Fibroblast of the aortic adventitia (primary cell): ENCODE data around the gene BCL6. TPM values are rescaled to one million over a fixed set of nuclear protein-coding genes. Genes with fewer than 3 reads are reported as not detected.

Experiments
- DNase-seq: peaks from one replicate; pipeline ENCODE4 v3.0.0-alpha.2; 2010; ENCODE audit warnings: low read depth
- H3K4me3 ChIP-seq: 2 replicates; pipeline ENCODE4 v1.5.1; 2011; ENCODE audit warnings: low read depth, mild to moderate bottlenecking, control low read depth, low read length, moderate library complexity
- total RNA-seq: library from RNA; depleted of rRNA; stranded (reverse); fragments of >200 nt; gene quantifications from 2 replicates; pipeline ENCODE4 v1.2.3, GENCODE V29; 2012; ENCODE audit warnings: low replicate concordance
- TF ChIP-seq, protein P1 (sequence below): IDR thresholded peaks from 2 replicates; pipeline ENCODE4 v1.5.1; 2011; ENCODE audit warnings: mild to moderate bottlenecking, low read length, control low read depth, inconsistent platforms; ENCODE audit not compliant: insufficient read depth

BCL6 gene
- total RNA-seq, 1 donor: 24.8 TPM

DNA sequence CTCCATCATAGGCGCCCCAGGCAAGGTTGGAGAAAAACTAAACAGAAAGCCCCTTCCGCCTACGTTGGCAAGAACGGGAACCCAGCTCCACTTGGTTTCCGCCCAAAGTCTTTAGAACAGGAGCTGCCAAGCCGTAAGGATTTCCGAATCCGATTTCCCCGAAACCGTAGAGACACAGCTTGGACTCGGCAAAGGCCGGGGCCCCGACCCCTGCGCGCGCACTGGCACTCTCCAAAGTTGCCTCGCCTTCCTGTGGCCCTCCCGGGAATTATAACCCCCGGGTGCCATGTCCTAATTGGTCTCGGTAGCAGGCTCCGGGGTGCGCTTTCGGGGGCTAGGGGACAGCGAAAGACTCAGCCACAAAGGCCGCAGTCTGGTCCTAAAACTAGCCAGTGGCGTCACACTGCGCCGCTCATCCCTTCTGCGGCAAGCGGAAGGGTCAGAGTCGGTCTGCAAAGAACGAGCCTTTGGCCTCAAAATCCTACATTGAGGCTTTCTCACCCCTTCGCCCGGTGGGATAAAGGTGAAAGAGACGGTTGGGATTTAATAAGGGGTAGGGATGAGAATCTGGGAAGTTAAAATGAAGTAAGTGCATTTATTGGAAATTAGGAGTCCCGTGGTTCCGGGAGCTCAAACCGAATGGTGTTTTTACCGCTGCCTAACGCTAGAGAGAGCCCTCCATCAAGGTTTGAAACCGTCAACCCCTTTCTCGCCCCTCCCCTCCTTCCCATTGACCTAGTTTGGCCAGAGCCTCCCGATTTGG is 6.8 kb downstream of the BCL6 start:
- peak overlapping the region; percentile 76 for H3K4me3 ChIP-seq
- peak; percentile 95 for DNase-seq
- TF ChIP-seq, protein P1, sequence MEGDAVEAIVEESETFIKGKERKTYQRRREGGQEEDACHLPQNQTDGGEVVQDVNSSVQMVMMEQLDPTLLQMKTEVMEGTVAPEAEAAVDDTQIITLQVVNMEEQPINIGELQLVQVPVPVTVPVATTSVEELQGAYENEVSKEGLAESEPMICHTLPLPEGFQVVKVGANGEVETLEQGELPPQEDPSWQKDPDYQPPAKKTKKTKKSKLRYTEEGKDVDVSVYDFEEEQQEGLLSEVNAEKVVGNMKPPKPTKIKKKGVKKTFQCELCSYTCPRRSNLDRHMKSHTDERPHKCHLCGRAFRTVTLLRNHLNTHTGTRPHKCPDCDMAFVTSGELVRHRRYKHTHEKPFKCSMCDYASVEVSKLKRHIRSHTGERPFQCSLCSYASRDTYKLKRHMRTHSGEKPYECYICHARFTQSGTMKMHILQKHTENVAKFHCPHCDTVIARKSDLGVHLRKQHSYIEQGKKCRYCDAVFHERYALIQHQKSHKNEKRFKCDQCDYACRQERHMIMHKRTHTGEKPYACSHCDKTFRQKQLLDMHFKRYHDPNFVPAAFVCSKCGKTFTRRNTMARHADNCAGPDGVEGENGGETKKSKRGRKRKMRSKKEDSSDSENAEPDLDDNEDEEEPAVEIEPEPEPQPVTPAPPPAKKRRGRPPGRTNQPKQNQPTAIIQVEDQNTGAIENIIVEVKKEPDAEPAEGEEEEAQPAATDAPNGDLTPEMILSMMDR: peak; percentile 83

DNA sequence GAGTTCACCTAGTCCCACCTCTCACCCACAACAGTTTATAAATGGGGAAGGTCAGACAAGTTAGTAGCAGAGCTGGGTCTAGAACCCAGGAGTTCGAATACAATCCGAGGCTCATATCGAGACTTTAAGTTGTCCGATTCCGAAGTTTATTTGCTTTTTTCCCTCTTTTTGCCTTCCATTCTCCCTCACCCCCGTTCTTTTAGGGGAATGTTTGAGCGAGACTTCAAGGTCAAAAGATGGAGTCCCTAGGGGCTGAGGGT is 7.3 kb downstream of the BCL6 start:
- TF ChIP-seq, protein P1: no peak
- no peak for DNase-seq
- H3K4me3 ChIP-seq: peak overlapping the region; percentile 76

GRCh38 chr3:187737368-187738070 is 7.7 kb downstream of the BCL6 start:
- H3K4me3 ChIP-seq: peak overlapping the region; percentile 76
- peak; percentile 75 for DNase-seq
- TF ChIP-seq, protein P1: peak; percentile 38

- TF ChIP-seq, protein P1: no peak
Observed at GRCh38 chr3:187737006-187737367, 8.3 kb downstream of the BCL6 start.

DNA sequence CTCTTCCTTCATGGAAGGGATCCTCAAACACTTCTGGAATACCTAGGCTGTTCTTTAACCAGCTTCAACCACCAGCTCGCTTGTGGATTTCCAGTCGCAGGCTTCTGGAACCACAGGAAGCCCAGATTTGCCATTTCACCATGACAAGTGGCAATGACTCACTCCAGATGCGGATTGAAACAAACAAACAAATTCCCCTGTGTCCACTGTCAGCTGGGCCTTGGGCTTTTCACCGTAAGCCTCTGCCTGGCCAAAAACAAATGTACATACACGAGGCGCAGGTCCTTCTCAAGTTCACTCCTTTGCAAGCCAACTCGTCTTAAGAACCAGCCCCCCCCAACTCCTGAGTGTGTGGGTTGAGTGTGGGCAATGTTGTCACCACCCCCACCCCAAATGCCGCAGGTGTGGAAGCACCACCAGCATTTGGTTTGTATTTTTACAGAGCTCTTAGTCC is 8.8 kb downstream of the BCL6 start:
- TF ChIP-seq, protein P1: no peak
- no peak overlapping the region for H3K4me3 ChIP-seq
- DNase-seq: peak; percentile 45

More at GRCh38 chr3:187737006-187737367, 8.3 kb downstream of the BCL6 start:
- H3K4me3 ChIP-seq: peak overlapping the region; percentile 76
- no peak for DNase-seq

DNA sequence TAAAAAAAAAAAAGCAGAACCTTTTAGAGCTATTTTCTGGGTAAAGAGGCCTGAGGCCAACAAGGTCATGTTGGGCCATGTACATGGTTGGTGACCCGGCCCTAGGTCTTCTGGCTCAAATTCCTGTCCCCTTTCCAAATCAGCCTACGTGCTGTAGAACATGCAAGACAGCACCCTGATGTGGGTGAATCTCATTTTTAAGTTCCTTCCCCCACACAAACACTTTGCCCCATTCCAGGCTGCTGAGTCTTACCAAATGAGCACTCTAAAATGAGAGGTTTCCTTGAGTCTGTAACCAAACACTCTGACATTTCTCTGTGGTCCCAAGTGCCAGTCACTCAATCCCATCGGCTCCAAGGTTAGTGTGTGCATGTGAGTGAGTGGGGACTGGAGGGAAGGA is 9.4 kb downstream of the BCL6 start:
- TF ChIP-seq, protein P1: no peak
- no peak for DNase-seq
- no peak overlapping the region for H3K4me3 ChIP-seq
